Naive thymus-derived CD4-positive, alpha-beta T cell (primary cell): ENCODE measurements around the gene ADAM33. TPM values are rescaled to one million over a fixed set of nuclear protein-coding genes. Genes with fewer than 3 reads are reported as not detected.

Source experiments
- ATAC-seq: fragments of 150-1000 bp; cut with Tn5 transposase; 2 replicates; pipeline ENCODE4 v1.10.0; 2021; ENCODE audit warnings: mild to moderate bottlenecking, moderate library complexity
- CTCF ChIA-PET: fragments of 350-600 bp; sonication (Branson Sonifier 250); formaldehyde crosslinking; loops from one replicate; lab custom pipeline; 2021; ENCODE audit warnings: antibody characterized with exemption; lab: Charles Lee
- POLR2A ChIA-PET: fragments of 350-600 bp; sonication (Branson Sonifier 250); formaldehyde crosslinking; loops from one replicate; lab custom pipeline; 2021; ENCODE audit warnings: antibody characterized with exemption, inconsistent platforms; lab: Charles Lee
- DNase-seq, 9 donors: peaks; one replicate each; pipeline versions ENCODE4 v3.0.0 to v3.0.0-alpha.2; 2020 to 2022; ENCODE audit warnings: mixed read lengths in 1 of 9
- H3K27ac ChIP-seq: one replicate; pipeline ENCODE4 v1.7.0; 2013; ENCODE audit warnings: mild to moderate bottlenecking, low read depth, low read length, moderate library complexity
- H3K27me3 ChIP-seq, 2 donors: one replicate each; pipeline ENCODE4 v1.7.0; 2013; ENCODE audit warnings: low read length in 2 of 2, mild to moderate bottlenecking in 2 of 2, moderate library complexity in 2 of 2; ENCODE audit not compliant: control insufficient read depth in 2 of 2, insufficient read depth in 2 of 2
- H3K36me3 ChIP-seq, 3 experiments: 1 replicate in 2 of 3; 2 replicates in 1 of 3; pipeline ENCODE4 v1.7.0; 2013; ENCODE audit warnings: low read length in 3 of 3, mild to moderate bottlenecking in 3 of 3, moderate library complexity in 1 of 3; ENCODE audit not compliant: insufficient read depth in 3 of 3, control insufficient read depth in 2 of 3
- H3K4me1 ChIP-seq, 2 donors: one replicate each; pipeline ENCODE4 v1.7.0; 2013; ENCODE audit warnings: low read length in 2 of 2, mild to moderate bottlenecking in 2 of 2, moderate library complexity in 1 of 2; ENCODE audit not compliant: control insufficient read depth in 2 of 2, insufficient read depth in 2 of 2
- H3K4me3 ChIP-seq: 2 replicates; pipeline ENCODE4 v1.7.0; 2013; ENCODE audit warnings: mild to moderate bottlenecking, low read length
- H3K9me3 ChIP-seq, 3 experiments: 1 replicate in 2 of 3; 2 replicates in 1 of 3; pipeline ENCODE4 v1.7.0; 2013; ENCODE audit warnings: low read length in 3 of 3; ENCODE audit not compliant: control insufficient read depth in 2 of 3
- H3K27ac Mint-ChIP-seq, 9 donors: one replicate each; pipeline ENCODE4 v1.8.0; 2020 to 2022; ENCODE audit warnings: mixed read lengths in 9 of 9, mild to moderate bottlenecking in 8 of 9, moderate library complexity in 5 of 9, inconsistent platforms in 2 of 9
- H3K27me3 Mint-ChIP-seq, 5 donors: one replicate each; pipeline ENCODE4 v1.8.0; 2021 to 2022; ENCODE audit warnings: mixed read lengths in 5 of 5, mild to moderate bottlenecking in 1 of 5
- H3K36me3 Mint-ChIP-seq, 5 donors: one replicate each; pipeline ENCODE4 v1.8.0; 2020 to 2022; ENCODE audit warnings: mixed read lengths in 5 of 5, mild to moderate bottlenecking in 3 of 5, inconsistent platforms in 1 of 5
- H3K4me1 Mint-ChIP-seq, 7 donors: one replicate each; pipeline ENCODE4 v1.8.0; 2020 to 2022; ENCODE audit warnings: mixed read lengths in 7 of 7, mild to moderate bottlenecking in 3 of 7, inconsistent platforms in 1 of 7
- H3K4me3 Mint-ChIP-seq, 10 donors: one replicate each; pipeline ENCODE4 v1.8.0; 2020 to 2022; ENCODE audit warnings: mild to moderate bottlenecking in 10 of 10, mixed read lengths in 10 of 10, moderate library complexity in 6 of 10, inconsistent platforms in 2 of 10
- H3K9me3 Mint-ChIP-seq, 11 donors: one replicate each; pipeline ENCODE4 v1.8.0; 2020 to 2022; ENCODE audit warnings: mixed read lengths in 11 of 11, mild to moderate bottlenecking in 4 of 11, inconsistent platforms in 1 of 11, moderate library complexity in 1 of 11
- intact Hi-C, 2 donors: fragments of 100-400 bp; cut with micrococcal nuclease; formaldehyde crosslinking; loops; one replicate each; pipeline ENCODE4 v1.15.1; 2023
- polyA plus RNA-seq, 2 donors: library from polyadenylated mRNA; unstranded; fragments of 300-500 nt; fragmentation: Illumina TruSeq; gene quantifications; one replicate each; pipeline ENCODE4 v1.2.3, GENCODE V29; 2021
- total RNA-seq, 6 experiments: library from RNA in 5 of 6; stranded (reverse) in 5 of 6; gene quantifications; 1 replicate in 5 of 6; 2 replicates in 1 of 6; pipeline ENCODE4 v1.2.3 and lab custom pipeline; 2021 to 2026

Gene ADAM33
- total and polyA plus RNA-seq, 7 experiments from 2014 or later, result 0.20 TPM; not detected in 6

DNA sequence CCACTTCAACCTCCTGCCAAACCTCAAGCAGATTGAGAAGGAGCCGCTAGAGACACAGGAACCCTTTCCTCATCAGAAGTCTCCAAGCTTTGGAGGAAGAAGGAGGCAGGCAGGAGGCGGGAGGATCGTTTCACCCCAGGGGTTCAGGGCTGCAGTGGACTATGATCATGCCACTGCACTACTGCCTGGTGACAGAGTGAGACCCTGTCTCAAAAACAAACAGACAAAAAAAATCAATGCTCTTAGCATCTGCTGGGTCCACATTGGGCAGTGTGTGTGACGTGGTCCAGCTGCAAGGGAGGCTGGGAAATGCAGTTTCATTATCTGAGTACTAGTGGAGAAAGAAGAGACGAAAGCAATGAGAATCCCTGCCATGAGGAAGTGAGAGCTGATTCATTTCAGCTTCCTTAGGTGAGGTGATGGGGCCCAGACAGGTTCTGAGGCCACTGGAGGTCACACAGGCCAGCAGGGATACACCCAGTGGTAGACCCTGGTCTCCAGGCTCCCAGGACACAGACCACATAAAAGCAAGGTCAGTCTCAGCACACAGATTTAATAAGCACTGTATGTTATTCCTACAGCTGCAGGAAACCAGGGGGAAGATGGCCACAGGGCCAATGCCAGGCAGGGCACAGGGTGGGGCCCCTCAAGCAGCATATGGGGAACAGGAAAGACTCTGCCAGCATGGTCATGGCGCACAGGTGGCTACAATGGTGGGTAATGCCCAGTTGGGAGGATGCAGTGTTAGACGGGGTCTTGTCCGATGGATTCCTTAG lies 22.9 kb downstream of the ADAM33 start:
- peaks cover 0 to 2% of the 10 kb centered on the region in 2 donors for H3K27me3 ChIP-seq
- Mint-ChIP-seq H3K4me1 (peaks cover 0 to 11% (median 6%) of the 10 kb centered on the region in 7 donors), H3K27ac (no peak overlapping the region), H3K9me3 (peaks cover 0 to 2% (median 0%) of the 10 kb centered on the region in 11 donors), H3K4me3 (peak overlapping the region in 1 of 10 donors; percentile 41), H3K36me3 (no peaks in the 10 kb centered on the region), H3K27me3 (peaks cover 22 to 48% (median 28%) of the 10 kb centered on the region in 5 donors)
- H3K27ac ChIP-seq, result no peak overlapping the region
- peak; percentile 69 for ATAC-seq
- no peak overlapping the region for H3K4me3 ChIP-seq
- ChIA-PET POLR2A (no interaction called here), CTCF (no interaction called here)
- intact Hi-C loops, result no loop called here
- DNase-seq, result peak in 1 of 9 donors; percentile 20
- no peaks in the 10 kb centered on the region for H3K36me3 ChIP-seq
- H3K4me1 ChIP-seq, result no peaks in the 10 kb centered on the region
- no peaks in the 10 kb centered on the region for H3K9me3 ChIP-seq

GRCh38 chr20:3658019-3658715 lies 23.6 kb downstream of the ADAM33 start:
- ChIA-PET CTCF (no interaction called here), POLR2A (no interaction called here)
- no peak overlapping the region for H3K4me3 Mint-ChIP-seq
- Histone ChIP-seq H3K27ac (no peak overlapping the region), H3K4me1 (no peaks in the 10 kb centered on the region), H3K27me3 (peaks cover 0 to 2% of the 10 kb centered on the region in 2 donors), H3K36me3 (no peaks in the 10 kb centered on the region), H3K9me3 (no peaks in the 10 kb centered on the region), H3K4me3 (no peak overlapping the region)
- intact Hi-C loops, result no loop called here
- H3K9me3 Mint-ChIP-seq, result peaks cover 0 to 6% (median 3%) of the 10 kb centered on the region in 11 donors
- no peak for ATAC-seq
- DNase-seq, result peak in 1 of 9 donors; percentile 3
- no peaks in the 10 kb centered on the region for H3K36me3 Mint-ChIP-seq
- peaks cover 22 to 42% (median 28%) of the 10 kb centered on the region in 5 donors for H3K27me3 Mint-ChIP-seq
- H3K27ac Mint-ChIP-seq, result no peak overlapping the region
- H3K4me1 Mint-ChIP-seq, result peaks cover 0 to 11% (median 6%) of the 10 kb centered on the region in 7 donors

DNA sequence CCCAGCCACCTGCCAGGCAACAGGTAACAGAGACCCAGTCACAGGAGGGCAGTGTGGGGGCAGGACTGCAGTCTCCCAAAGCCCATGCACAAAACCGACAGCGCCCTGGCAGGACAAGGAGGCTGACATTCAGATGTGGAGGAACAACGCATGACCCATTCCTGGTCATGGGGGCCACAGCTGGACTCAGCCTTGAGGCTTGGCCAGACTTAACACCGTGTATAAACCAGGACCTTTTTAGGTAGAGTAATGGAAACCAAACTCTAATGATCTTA lies 26.7 kb downstream of the ADAM33 start:
- Histone ChIP-seq H3K9me3 (no peaks in the 10 kb centered on the region), H3K27ac (no peak overlapping the region), H3K27me3 (no peaks in the 10 kb centered on the region), H3K36me3 (no peaks in the 10 kb centered on the region), H3K4me3 (no peak overlapping the region), H3K4me1 (no peaks in the 10 kb centered on the region)
- Mint-ChIP-seq H3K27me3 (peaks cover 6 to 21% (median 13%) of the 10 kb centered on the region in 5 donors), H3K36me3 (peaks cover 2 to 19% (median 8%) of the 10 kb centered on the region in 5 donors), H3K4me1 (peaks cover 0 to 16% (median 5%) of the 10 kb centered on the region in 7 donors), H3K4me3 (no peak overlapping the region), H3K27ac (no peak overlapping the region), H3K9me3 (peaks cover 0 to 11% (median 3%) of the 10 kb centered on the region in 11 donors)
- intact Hi-C loops, result no loop called here
- ChIA-PET CTCF (no interaction called here), POLR2A (no interaction called here)
- ATAC-seq (no peak), DNase-seq (no peak)

- H3K36me3 Mint-ChIP-seq, result peaks cover 2 to 19% (median 8%) of the 10 kb centered on the region in 5 donors
- no peak for DNase-seq
- Histone ChIP-seq H3K4me3 (no peak overlapping the region), H3K36me3 (no peaks in the 10 kb centered on the region), H3K27me3 (no peaks in the 10 kb centered on the region), H3K27ac (no peak overlapping the region), H3K9me3 (no peaks in the 10 kb centered on the region), H3K4me1 (no peaks in the 10 kb centered on the region)
- no peak overlapping the region for H3K27ac Mint-ChIP-seq
- peaks cover 0 to 11% (median 3%) of the 10 kb centered on the region in 11 donors for H3K9me3 Mint-ChIP-seq
- CTCF ChIA-PET, result no interaction called here
- POLR2A ChIA-PET, result no interaction called here
- H3K27me3 Mint-ChIP-seq, result peaks cover 2 to 17% (median 10%) of the 10 kb centered on the region in 5 donors
- peaks cover 0 to 16% (median 5%) of the 10 kb centered on the region in 7 donors for H3K4me1 Mint-ChIP-seq
- intact Hi-C loops, result no loop called here
- H3K4me3 Mint-ChIP-seq, result no peak overlapping the region
- ATAC-seq, result no peak
Observed at GRCh38 chr20:3654326-3655130, 27.3 kb downstream of the ADAM33 start.

DNA sequence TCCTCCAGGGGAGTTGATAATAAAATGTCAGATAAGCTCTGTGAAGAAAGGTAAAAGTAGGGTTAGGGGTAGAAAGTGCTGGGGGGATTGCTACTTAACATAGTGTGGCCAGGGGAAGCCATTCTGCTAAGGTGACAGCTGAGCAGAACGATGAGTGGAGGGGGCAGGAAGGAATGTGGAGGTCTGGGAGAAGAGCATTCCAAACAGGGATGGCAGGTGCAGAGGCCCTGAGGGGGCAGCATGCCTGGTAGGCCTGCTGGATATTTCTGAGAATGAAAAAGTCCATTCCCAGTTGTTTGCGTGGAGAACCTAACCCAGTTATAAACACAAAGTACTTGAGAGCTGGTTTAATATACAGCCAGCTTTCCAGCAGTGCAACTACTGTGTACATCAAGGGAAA lies 27.9 kb downstream of the ADAM33 start:
- no peak for DNase-seq
- peaks cover 2 to 25% (median 8%) of the 10 kb centered on the region in 5 donors for H3K36me3 Mint-ChIP-seq
- intact Hi-C loops, result no loop called here
- peak overlapping the region in 1 of 9 donors; percentile 5 for H3K27ac Mint-ChIP-seq
- peaks cover 0 to 12% (median 3%) of the 10 kb centered on the region in 7 donors for H3K4me1 Mint-ChIP-seq
- H3K27me3 ChIP-seq, result no peaks in the 10 kb centered on the region
- ChIA-PET POLR2A (no interaction called here), CTCF (no interaction called here)
- H3K4me3 ChIP-seq, result no peak overlapping the region
- H3K4me3 Mint-ChIP-seq, result no peak overlapping the region
- no peaks in the 10 kb centered on the region for H3K4me1 ChIP-seq
- H3K27ac ChIP-seq, result no peak overlapping the region
- H3K27me3 Mint-ChIP-seq, result peaks cover 0 to 11% (median 4%) of the 10 kb centered on the region in 5 donors
- no peaks in the 10 kb centered on the region for H3K9me3 ChIP-seq
- ATAC-seq, result no peak
- peaks cover 0 to 11% (median 3%) of the 10 kb centered on the region in 11 donors for H3K9me3 Mint-ChIP-seq
- H3K36me3 ChIP-seq, result no peaks in the 10 kb centered on the region

- H3K27ac ChIP-seq, result no peak overlapping the region
- H3K36me3 ChIP-seq, result no peaks in the 10 kb centered on the region
- H3K4me3 ChIP-seq, result no peak overlapping the region
- H3K4me1 Mint-ChIP-seq, result peaks cover 0 to 10% (median 0%) of the 10 kb centered on the region in 7 donors
- peaks cover 0 to 8% (median 0%) of the 10 kb centered on the region in 5 donors for H3K27me3 Mint-ChIP-seq
- no peaks in the 10 kb centered on the region for H3K9me3 ChIP-seq
- peak overlapping the region in 2 of 9 donors; percentile 17 to 21 for H3K27ac Mint-ChIP-seq
- DNase-seq (no peak), ATAC-seq (no peak)
- peaks cover 4 to 33% (median 8%) of the 10 kb centered on the region in 5 donors for H3K36me3 Mint-ChIP-seq
- intact Hi-C loops, result no loop called here
- peaks cover 0 to 11% (median 3%) of the 10 kb centered on the region in 11 donors for H3K9me3 Mint-ChIP-seq
- H3K4me3 Mint-ChIP-seq, result no peak overlapping the region
- no peaks in the 10 kb centered on the region for H3K4me1 ChIP-seq
- ChIA-PET CTCF (interaction anchor here (0.5 kb wide), 1 partner anchor 234 kb away, joined by 3 read pairs; no protein-coding TSS in a partner anchor), POLR2A (no interaction called here)
- H3K27me3 ChIP-seq, result no peaks in the 10 kb centered on the region
Observed at GRCh38 chr20:3652676-3653596, 28.9 kb downstream of the ADAM33 start.
